HCT116 (cell line): Measurements from ENCODE around the gene DNAJC5G. TPM values are rescaled to one million over a fixed set of nuclear protein-coding genes. Genes with fewer than 3 reads are reported as not detected.

ENCODE experiments used
- ATAC-seq: fragments of 200-7000 bp; cut with Tn5 transposase; 2 replicates; pipeline ENCODE4 v1.9.1; 2020; ENCODE audit warnings: mild to moderate bottlenecking, moderate library complexity
- BruUV-seq: library from RNA; stranded (reverse); fragments of 400-500 nt; replicated peaks from 2 replicates; lab custom pipeline; 2021; lab: Mats Ljungman, UMichigan
- CTCF ChIA-PET: fragments of 300-600 bp; sonication (Branson Sonifier 250); formaldehyde crosslinking; loops from one replicate; lab custom pipeline; 2021; ENCODE audit warnings: antibody characterized with exemption; lab: Charles Lee
- POLR2A ChIA-PET: fragments of 300-600, 350-600 bp; sonication (Branson Sonifier 250); formaldehyde crosslinking; loops from one replicate; lab custom pipeline; 2021; ENCODE audit warnings: antibody characterized with exemption; lab: Charles Lee
- RAD21 ChIA-PET, 2 experiments: fragments of 300-600 bp; sonication (Branson Sonifier 250); formaldehyde crosslinking; loops; one replicate each; lab custom pipeline; 2023; ENCODE audit warnings: low total read pairs in 2 of 2; ENCODE audit not compliant: uncharacterized antibody in 2 of 2, unreplicated experiment in 2 of 2, low non-redundant PET in 1 of 2; lab: Charles Lee
- DNase-seq: peaks from one replicate; pipeline ENCODE4 v3.0.0-alpha.2; 2010; ENCODE audit warnings: low read depth, low spot score
- H2AFZ ChIP-seq: fragments of 200-600 bp; shearing (Covaris generic), sonication (generic); 2 replicates; pipeline ENCODE4 v1.6.1; 2017; ENCODE audit warnings: low read depth, mixed run types, mixed read lengths, antibody characterized with exemption, low read length; ENCODE audit not compliant: poor library complexity, severe bottlenecking
- H3K27ac ChIP-seq: 2 replicates; pipeline ENCODE4 v1.5.1; 2012; ENCODE audit warnings: low read depth, low read length
- H3K27me3 ChIP-seq: fragments of 200-600 bp; sonication (generic); 2 replicates; pipeline ENCODE4 v1.6.1; 2016; ENCODE audit warnings: mixed run types, low read length, mixed read lengths; ENCODE audit not compliant: insufficient read depth
- H3K36me3 ChIP-seq, 2 experiments: fragments of 200-500 bp in 1 of 2; fragments of 200-600 bp in 1 of 2; sonication (Bioruptor generic) in 1 of 2; sonication (generic) in 1 of 2; 2 replicates each; pipeline versions ENCODE4 v1.5.1 to v1.6.1; 2014 to 2016; ENCODE audit warnings: low read length in 2 of 2, inconsistent platforms in 1 of 2, mixed read lengths in 1 of 2, mixed run types in 1 of 2; ENCODE audit not compliant: insufficient read depth in 2 of 2, control insufficient read depth in 1 of 2
- H3K4me1 ChIP-seq, 2 experiments: fragments of 200-600 bp in 1 of 2; sonication (generic) in 1 of 2; 2 replicates each; pipeline versions ENCODE4 v1.5.1 to v1.6.1; 2012 to 2017; ENCODE audit warnings: low read length in 2 of 2, inconsistent platforms in 1 of 2, mild to moderate bottlenecking in 1 of 2, mixed read lengths in 1 of 2, mixed run types in 1 of 2, moderate library complexity in 1 of 2; ENCODE audit not compliant: insufficient read depth in 2 of 2, control insufficient read depth in 1 of 2
- H3K4me2 ChIP-seq: fragments of 200-600 bp; sonication (generic); 2 replicates; pipeline ENCODE4 v1.6.1; 2017; ENCODE audit warnings: mixed run types, low read length, mixed read lengths
- H3K4me3 ChIP-seq, 2 experiments: fragments of 200-600 bp in 1 of 2; sonication (generic) in 1 of 2; replicated peaks in 1 of 2; 2 replicates each; pipeline ENCODE4 v1.5.1; 2011 to 2016; ENCODE audit warnings: low read length in 2 of 2, control low read depth in 1 of 2, low read depth in 1 of 2, mild to moderate bottlenecking in 1 of 2, mixed read lengths in 1 of 2, mixed run types in 1 of 2
- H3K79me2 ChIP-seq: fragments of 200-600 bp; sonication (generic); 2 replicates; pipeline ENCODE4 v1.6.1; 2017; ENCODE audit warnings: mild to moderate bottlenecking, mixed run types, low read length, moderate library complexity, mixed read lengths; ENCODE audit not compliant: insufficient read depth
- H3K9ac ChIP-seq: fragments of 200-600 bp; sonication (generic); 2 replicates; pipeline ENCODE4 v1.6.1; 2016; ENCODE audit warnings: low read length, mixed read lengths
- H3K9me2 ChIP-seq: fragments of 200-600 bp; sonication (generic), shearing (Covaris generic); 2 replicates; pipeline ENCODE4 v1.6.1; 2017; ENCODE audit warnings: mixed run types, mild to moderate bottlenecking, moderate library complexity; ENCODE audit not compliant: insufficient read depth
- H3K9me3 ChIP-seq, 2 experiments: fragments of 200-500 bp in 1 of 2; fragments of 200-600 bp in 1 of 2; sonication (Bioruptor generic) in 1 of 2; sonication (generic) in 1 of 2; 2 replicates each; pipeline ENCODE4 v1.6.1; 2014 to 2017; ENCODE audit warnings: low read length in 2 of 2, mixed read lengths in 2 of 2, inconsistent platforms in 1 of 2, low read depth in 1 of 2, mild to moderate bottlenecking in 1 of 2, mixed run types in 1 of 2, moderate library complexity in 1 of 2; ENCODE audit not compliant: control insufficient read depth in 1 of 2, insufficient read depth in 1 of 2
- H4K20me1 ChIP-seq: fragments of 200-600 bp; sonication (generic), shearing (Covaris generic); 2 replicates; pipeline ENCODE4 v1.6.1; 2017; ENCODE audit warnings: mixed run types, mild to moderate bottlenecking, moderate library complexity; ENCODE audit not compliant: insufficient read depth
- ATF3 ChIP-seq: IDR thresholded peaks from 2 replicates; pipeline ENCODE4 v1.6.1; 2012
- CBX3 ChIP-seq: IDR thresholded peaks from 2 replicates; pipeline ENCODE4 v1.6.1; 2012; ENCODE audit warnings: low read depth
- CEBPB ChIP-seq: IDR thresholded peaks from 2 replicates; pipeline ENCODE4 v1.6.1; 2012; ENCODE audit warnings: low read depth
- EGR1 ChIP-seq: IDR thresholded peaks from 2 replicates; pipeline ENCODE4 v1.6.1; 2012; ENCODE audit warnings: low read depth
- ELF1 ChIP-seq: IDR thresholded peaks from 2 replicates; pipeline ENCODE4 v1.6.1; 2012; ENCODE audit warnings: low read depth, borderline replicate concordance
- EZH2phosphoT487 ChIP-seq: fragments of 200-600 bp; IDR thresholded peaks from 2 replicates; pipeline ENCODE4 v1.6.1; 2018; ENCODE audit warnings: antibody characterized with exemption, borderline replicate concordance
- MAX ChIP-seq: IDR thresholded peaks from 2 replicates; pipeline ENCODE4 v1.6.1; 2012
- POLR2A ChIP-seq: IDR thresholded peaks from 2 replicates; pipeline ENCODE4 v1.7.0; 2011; ENCODE audit warnings: borderline replicate concordance; ENCODE audit not compliant: insufficient read depth, insufficient read length; ENCODE audit errors: extremely low read depth
- POLR2AphosphoS5 ChIP-seq: IDR thresholded peaks from 2 replicates; pipeline ENCODE4 v1.6.1; 2011; ENCODE audit warnings: mild to moderate bottlenecking, low read depth, low read length, moderate library complexity
- RAD21 ChIP-seq: IDR thresholded peaks from 2 replicates; pipeline ENCODE4 v1.6.1; 2012; ENCODE audit warnings: low read depth, mild to moderate bottlenecking
- SIN3A ChIP-seq: IDR thresholded peaks from 2 replicates; pipeline ENCODE4 v1.6.1; 2012; ENCODE audit warnings: low read depth
- SP1 ChIP-seq: IDR thresholded peaks from 2 replicates; pipeline ENCODE4 v1.6.1; 2012; ENCODE audit warnings: low read depth
- TCF7L2 ChIP-seq: IDR thresholded peaks from 2 replicates; pipeline ENCODE4 v1.7.0; 2011; ENCODE audit warnings: borderline replicate concordance, inconsistent platforms; ENCODE audit not compliant: insufficient read depth, insufficient read length; ENCODE audit errors: extremely low read depth
- YY1 ChIP-seq: IDR thresholded peaks from 2 replicates; pipeline ENCODE4 v1.6.1; 2011; ENCODE audit warnings: low read length, low read depth, moderate library complexity, mild to moderate bottlenecking; ENCODE audit not compliant: insufficient replicate concordance; ENCODE audit errors: extremely low read depth
- ZFX ChIP-seq: fragments of 450-650 bp; IDR thresholded peaks from 2 replicates; pipeline ENCODE4 v1.6.1; 2017
- ZNF274 ChIP-seq: fragments of 200-500 bp; sonication (Bioruptor generic); IDR thresholded peaks from 2 replicates; pipeline ENCODE4 v1.6.1; 2014; ENCODE audit warnings: mild to moderate bottlenecking, low read depth, low read length, inconsistent platforms
- intact Hi-C: fragments of 100-400 bp; cut with micrococcal nuclease; formaldehyde crosslinking; loops from 2 replicates; pipeline ENCODE4 v1.10.0; 2022
- total RNA-seq: library from RNA; stranded (reverse); gene quantifications from one replicate; pipeline ENCODE4 v1.2.1, GENCODE V29; 2021; ENCODE audit not compliant: unreplicated experiment
- TF ChIP-seq, protein P1 (sequence below): IDR thresholded peaks from 2 replicates; pipeline ENCODE4 v1.6.1; 2012; ENCODE audit warnings: low read depth

Gene DNAJC5G
- total RNA-seq, 1 experiment from 2014 or later: 2.5 TPM

GRCh38 chr2:27255187-27255586, 20.0 kb upstream of the DNAJC5G start:
- H3K4me3 ChIP-seq: no peak overlapping the region
- H3K4me2 ChIP-seq: no peak overlapping the region
- CTCF ChIA-PET: no interaction called here
- POLR2A ChIA-PET: no interaction called here
- H3K27ac ChIP-seq: no peak overlapping the region
- no TSS peak for BruUV-seq
- DNase-seq (no peak), ATAC-seq (no peak)
- TF ChIP-seq ZNF274 (no peak), MAX (no peak), ATF3 (no peak), POLR2AphosphoS5 (no peak), ELF1 (no peak)
- H3K4me1 ChIP-seq: peaks cover 0 to 5% of the 10 kb centered on the region in 2 experiments; a peak in 2 of 4 replicates
- peaks cover 0 to 2% of the 10 kb centered on the region in 2 experiments; a peak in 2 of 4 replicates for H3K36me3 ChIP-seq
- H3K9me3 ChIP-seq: no peaks in the 10 kb centered on the region
- H3K9me2 ChIP-seq: no peaks in the 10 kb centered on the region
- no peak overlapping the region for H2AFZ ChIP-seq
- no peak overlapping the region for H3K9ac ChIP-seq
- RAD21 ChIA-PET: no interaction called here
- intact Hi-C loops: no loop called here
- no peaks in the 10 kb centered on the region for H3K27me3 ChIP-seq
- 0 out of 2 replicates have a peak, but pooled peaks cover 7% of the 10 kb centered on the region for H3K79me2 ChIP-seq
- H4K20me1 ChIP-seq: no peaks in the 10 kb centered on the region

- no peaks in the 10 kb centered on the region for H3K9me3 ChIP-seq
- ATAC-seq: no peak
- no peaks in the 10 kb centered on the region for H3K9me2 ChIP-seq
- no peak overlapping the region for H2AFZ ChIP-seq
- intact Hi-C loops: no loop called here
- H3K4me3 ChIP-seq: no peak overlapping the region
- DNase-seq: no peak
- CTCF ChIA-PET: no interaction called here
- no peak overlapping the region for H3K27ac ChIP-seq
- H3K9ac ChIP-seq: no peak overlapping the region
- H3K4me2 ChIP-seq: no peak overlapping the region
- 0 out of 2 replicates have a peak, but pooled peaks cover 8% of the 10 kb centered on the region for H3K79me2 ChIP-seq
- POLR2A ChIA-PET: no interaction called here
- H3K27me3 ChIP-seq: no peaks in the 10 kb centered on the region
- peaks cover 0 to 2% of the 10 kb centered on the region in 2 experiments; a peak in 2 of 4 replicates for H3K36me3 ChIP-seq
- peaks cover 0 to under 1% of the 10 kb centered on the region in 2 experiments; a peak in 1 of 4 replicates for H3K4me1 ChIP-seq
- RAD21 ChIA-PET: no interaction called here
- no TSS peak for BruUV-seq
- no peaks in the 10 kb centered on the region for H4K20me1 ChIP-seq
- no peak for TF ChIP-seq CEBPB
- no peak for TF ChIP-seq ATF3
- no peak for TF ChIP-seq TCF7L2
- TF ChIP-seq POLR2A: no peak
- TF ChIP-seq CBX3: no peak
- TF ChIP-seq ELF1: no peak
- no peak for TF ChIP-seq POLR2AphosphoS5
- TF ChIP-seq, protein P1, sequence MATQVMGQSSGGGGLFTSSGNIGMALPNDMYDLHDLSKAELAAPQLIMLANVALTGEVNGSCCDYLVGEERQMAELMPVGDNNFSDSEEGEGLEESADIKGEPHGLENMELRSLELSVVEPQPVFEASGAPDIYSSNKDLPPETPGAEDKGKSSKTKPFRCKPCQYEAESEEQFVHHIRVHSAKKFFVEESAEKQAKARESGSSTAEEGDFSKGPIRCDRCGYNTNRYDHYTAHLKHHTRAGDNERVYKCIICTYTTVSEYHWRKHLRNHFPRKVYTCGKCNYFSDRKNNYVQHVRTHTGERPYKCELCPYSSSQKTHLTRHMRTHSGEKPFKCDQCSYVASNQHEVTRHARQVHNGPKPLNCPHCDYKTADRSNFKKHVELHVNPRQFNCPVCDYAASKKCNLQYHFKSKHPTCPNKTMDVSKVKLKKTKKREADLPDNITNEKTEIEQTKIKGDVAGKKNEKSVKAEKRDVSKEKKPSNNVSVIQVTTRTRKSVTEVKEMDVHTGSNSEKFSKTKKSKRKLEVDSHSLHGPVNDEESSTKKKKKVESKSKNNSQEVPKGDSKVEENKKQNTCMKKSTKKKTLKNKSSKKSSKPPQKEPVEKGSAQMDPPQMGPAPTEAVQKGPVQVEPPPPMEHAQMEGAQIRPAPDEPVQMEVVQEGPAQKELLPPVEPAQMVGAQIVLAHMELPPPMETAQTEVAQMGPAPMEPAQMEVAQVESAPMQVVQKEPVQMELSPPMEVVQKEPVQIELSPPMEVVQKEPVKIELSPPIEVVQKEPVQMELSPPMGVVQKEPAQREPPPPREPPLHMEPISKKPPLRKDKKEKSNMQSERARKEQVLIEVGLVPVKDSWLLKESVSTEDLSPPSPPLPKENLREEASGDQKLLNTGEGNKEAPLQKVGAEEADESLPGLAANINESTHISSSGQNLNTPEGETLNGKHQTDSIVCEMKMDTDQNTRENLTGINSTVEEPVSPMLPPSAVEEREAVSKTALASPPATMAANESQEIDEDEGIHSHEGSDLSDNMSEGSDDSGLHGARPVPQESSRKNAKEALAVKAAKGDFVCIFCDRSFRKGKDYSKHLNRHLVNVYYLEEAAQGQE: no peak
- no peak for TF ChIP-seq EGR1
- TF ChIP-seq RAD21: no peak
- no peak for TF ChIP-seq ZFX
- TF ChIP-seq SIN3A: no peak
- TF ChIP-seq MAX: no peak
- no peak for TF ChIP-seq EZH2phosphoT487
- no peak for TF ChIP-seq SP1
- no peak for TF ChIP-seq YY1
Observed at GRCh38 chr2:27255660-27256059, 19.6 kb upstream of the DNAJC5G start.
